ENCODE measurements around the gene CALHM5. TPM values are rescaled to one million over a fixed set of nuclear protein-coding genes. Genes with fewer than 3 reads are reported as not detected.

Gene CALHM5
- total RNA-seq, 4 donors from 2014 or later: 0.27 to 3.8 (median 0.64) TPM; not detected in 1

GRCh38 chr6:116465246-116465645 is 46.2 kb upstream of the CALHM5 start:
- Histone ChIP-seq H3K27ac (no peak overlapping the region), H3K4me1 (peaks cover 0 to 17% (median 3%) of the 10 kb centered on the region in 4 donors), H3K27me3 (peaks cover 47% of the 10 kb centered on the region), H3K4me3 (no peak overlapping the region), H3K9me3 (no peaks in the 10 kb centered on the region), H3K36me3 (no peaks in the 10 kb centered on the region)
- WGBS, 2 donors (ENCODE audit: low coverage in 1 of 2): 46 to 56% methylated on average over 5 of the region's 5 CpGs
- TF ChIP-seq CTCF (IDR thresholded peaks at IDR 0.05): no peak
- no peak for TF ChIP-seq EP300 (IDR thresholded peaks at IDR 0.05; ENCODE audit: low read depth)
- TF ChIP-seq POLR2A (IDR thresholded peaks at IDR 0.05): no peak
- no peak for TF ChIP-seq POLR2AphosphoS5 (IDR thresholded peaks at IDR 0.05)
- intact Hi-C loops (cut with DNase I; ENCODE audit: low total_unique reads) (no loop called here), in situ Hi-C loops (cut with MboI; ENCODE audit: low pct_ligation_motif_present in 1 of 4, low pct_unique_long_range_greater_than_20kb in 1 of 4, low sequenced_read_pairs in 3 of 4) (no loop called here)
- DNase-seq: no peak

GRCh38 chr6:116467096-116467495 is 44.3 kb upstream of the CALHM5 start:
- no peak for TF ChIP-seq POLR2AphosphoS5 (IDR thresholded peaks at IDR 0.05)
- TF ChIP-seq CTCF (IDR thresholded peaks at IDR 0.05): no peak
- no peak for TF ChIP-seq EP300 (IDR thresholded peaks at IDR 0.05; ENCODE audit: low read depth)
- no peak for TF ChIP-seq POLR2A (IDR thresholded peaks at IDR 0.05)
- intact Hi-C loops (cut with DNase I; ENCODE audit: low total_unique reads) (no loop called here), in situ Hi-C loops (cut with MboI; ENCODE audit: low pct_ligation_motif_present in 1 of 4, low pct_unique_long_range_greater_than_20kb in 1 of 4, low sequenced_read_pairs in 3 of 4) (no loop called here)
- Histone ChIP-seq H3K27me3 (peaks cover 33% of the 10 kb centered on the region), H3K9me3 (no peaks in the 10 kb centered on the region), H3K36me3 (no peaks in the 10 kb centered on the region), H3K4me3 (no peak overlapping the region), H3K27ac (no peak overlapping the region), H3K4me1 (peaks cover 0 to 8% (median 1%) of the 10 kb centered on the region in 4 donors)
- no peak for DNase-seq
- 80 to 100% methylated on average over 1 of the region's 1 CpG for WGBS, 2 donors (ENCODE audit: low coverage in 1 of 2)

- no peak for DNase-seq
- intact Hi-C loops (cut with DNase I; ENCODE audit: low total_unique reads): no loop called here
- no peaks in the 10 kb centered on the region for H3K9me3 ChIP-seq
- in situ Hi-C loops (cut with MboI; ENCODE audit: low pct_ligation_motif_present in 1 of 4, low pct_unique_long_range_greater_than_20kb in 1 of 4, low sequenced_read_pairs in 3 of 4): no loop called here
- no peak for TF ChIP-seq POLR2AphosphoS5 (IDR thresholded peaks at IDR 0.05)
- TF ChIP-seq EP300 (IDR thresholded peaks at IDR 0.05; ENCODE audit: low read depth): no peak
- no peak for TF ChIP-seq CTCF (IDR thresholded peaks at IDR 0.05)
- no peak for TF ChIP-seq POLR2A (IDR thresholded peaks at IDR 0.05)
- H3K36me3 ChIP-seq: no peaks in the 10 kb centered on the region
- H3K27me3 ChIP-seq: peaks cover 28% of the 10 kb centered on the region
- H3K4me1 ChIP-seq: peaks cover 0 to 4% (median 0%) of the 10 kb centered on the region in 4 donors
- H3K4me3 ChIP-seq: no peak overlapping the region
- H3K27ac ChIP-seq: no peak overlapping the region
These were observed 43.9 kb upstream of the CALHM5 start for GRCh38 chr6:116467514-116467913.

- in situ Hi-C loops (cut with MboI; ENCODE audit: low pct_ligation_motif_present in 1 of 4, low pct_unique_long_range_greater_than_20kb in 1 of 4, low sequenced_read_pairs in 3 of 4) (no loop called here), intact Hi-C loops (cut with DNase I; ENCODE audit: low total_unique reads) (no loop called here)
- H3K27me3 ChIP-seq: peaks cover 21% of the 10 kb centered on the region
- DNase-seq: no peak
- no peak overlapping the region for H3K27ac ChIP-seq
- H3K36me3 ChIP-seq: no peaks in the 10 kb centered on the region
- no peak overlapping the region for H3K4me3 ChIP-seq
- WGBS, 2 donors (ENCODE audit: low coverage in 1 of 2): 93 to 100% methylated on average over 1 of the region's 1 CpG
- no peaks in the 10 kb centered on the region for H3K9me3 ChIP-seq
- no peaks in the 10 kb centered on the region for H3K4me1 ChIP-seq
- no peak for TF ChIP-seq EP300 (IDR thresholded peaks at IDR 0.05; ENCODE audit: low read depth)
- no peak for TF ChIP-seq POLR2AphosphoS5 (IDR thresholded peaks at IDR 0.05)
- no peak for TF ChIP-seq CTCF (IDR thresholded peaks at IDR 0.05)
- TF ChIP-seq POLR2A (IDR thresholded peaks at IDR 0.05): no peak
These were observed 43.1 kb upstream of the CALHM5 start for GRCh38 chr6:116468293-116468692.
